HepG2 (cell line): ENCODE results near the gene BIN1. TPM values are rescaled to one million over a fixed set of nuclear protein-coding genes. Genes with fewer than 3 reads are reported as not detected.
A peak's percentile ranks its signal among the peaks of the same experiment; 100 is the strongest.

Experiments used
- ARNT2 ChIP-seq: sonication (generic); formaldehyde crosslinking; IDR thresholded peaks from 2 replicates; pipeline ENCODE4 v1.8.0; 2022; ENCODE audit warnings: mild to moderate bottlenecking, low read depth, missing genetic modification reagents, moderate library complexity
- CSRNP1 ChIP-seq: sonication (generic); formaldehyde crosslinking; IDR thresholded peaks from 2 replicates; pipeline ENCODE4 v1.8.1; 2023; ENCODE audit warnings: mild to moderate bottlenecking, missing genetic modification reagents
- DDIT3 ChIP-seq: sonication (generic); formaldehyde crosslinking; IDR thresholded peaks from 2 replicates; pipeline ENCODE4 v1.4.0; 2020; ENCODE audit warnings: mild to moderate bottlenecking, missing genetic modification reagents
- EZH2 ChIP-seq: conservative IDR thresholded peaks from 2 replicates; pipeline ENCODE4 v1.6.1; 2012; ENCODE audit warnings: mild to moderate bottlenecking, low read depth, low read length, moderate library complexity
- FOXA3 ChIP-seq: IDR thresholded peaks from 2 replicates; pipeline ENCODE4 v1.6.1; 2016; ENCODE audit warnings: missing genetic modification reagents, missing compliant biosample characterization
- GTF2F1 ChIP-seq: fragments of 150-350 bp; IDR thresholded peaks from 2 replicates; pipeline ENCODE4 v1.6.1; 2014; ENCODE audit warnings: low read length
- KLF12 ChIP-seq: sonication (generic); formaldehyde crosslinking; IDR thresholded peaks from 2 replicates; pipeline ENCODE4 v1.4.0; 2020; ENCODE audit warnings: missing genetic modification reagents, borderline replicate concordance
- MEIS1 ChIP-seq: sonication (generic); formaldehyde crosslinking; IDR thresholded peaks from 2 replicates; pipeline ENCODE4 v1.9.0; 2021; ENCODE audit warnings: mild to moderate bottlenecking, missing genetic modification reagents, moderate library complexity, borderline replicate concordance
- MTF2 ChIP-seq: sonication (generic); formaldehyde crosslinking; IDR thresholded peaks from 2 replicates; pipeline ENCODE4 v1.5.0; 2020; ENCODE audit warnings: missing genetic modification reagents, borderline replicate concordance
- PAF1 ChIP-seq: IDR thresholded peaks from 2 replicates; pipeline ENCODE4 v1.6.1; 2016; ENCODE audit warnings: missing genetic modification reagents, missing compliant biosample characterization
- STAG1 ChIP-seq: sonication (generic); formaldehyde crosslinking; IDR thresholded peaks from 2 replicates; pipeline ENCODE4 v1.4.0; 2020; ENCODE audit warnings: missing genetic modification reagents
- ZBTB7B ChIP-seq: sonication (generic); formaldehyde crosslinking; IDR thresholded peaks from 2 replicates; pipeline ENCODE4 v1.4.0; 2020; ENCODE audit warnings: missing genetic modification reagents
- ZFX ChIP-seq: sonication (generic); formaldehyde crosslinking; IDR thresholded peaks from 2 replicates; pipeline ENCODE4 v1.4.0; 2020; ENCODE audit warnings: mild to moderate bottlenecking, low read depth, missing genetic modification reagents, moderate library complexity
- ZNF17 ChIP-seq: sonication (generic); formaldehyde crosslinking; IDR thresholded peaks from 2 replicates; pipeline ENCODE4 v1.5.0; 2020; ENCODE audit warnings: mild to moderate bottlenecking, missing genetic modification reagents
- ZNF451 ChIP-seq: sonication (generic); formaldehyde crosslinking; IDR thresholded peaks from 2 replicates; pipeline ENCODE4 v1.5.0; 2020; ENCODE audit warnings: mild to moderate bottlenecking, missing genetic modification reagents
- ZNF644 ChIP-seq: IDR thresholded peaks from 2 replicates; pipeline ENCODE4 v1.6.1; 2016; ENCODE audit warnings: low read depth
- ZNF652 ChIP-seq: IDR thresholded peaks from 2 replicates; pipeline ENCODE4 v1.6.1; 2016; ENCODE audit warnings: low read depth, borderline replicate concordance
- ZNF770 ChIP-seq: sonication (generic); formaldehyde crosslinking; IDR thresholded peaks from 2 replicates; pipeline ENCODE4 v1.5.0; 2020; ENCODE audit warnings: mild to moderate bottlenecking, missing genetic modification reagents
- ZNF879 ChIP-seq: sonication (generic); formaldehyde crosslinking; IDR thresholded peaks from 2 replicates; pipeline ENCODE4 v1.8.1; 2023; ENCODE audit warnings: missing genetic modification reagents
- ZSCAN29 ChIP-seq: sonication (generic); formaldehyde crosslinking; conservative IDR thresholded peaks from 2 replicates; pipeline ENCODE4 v1.4.0; 2020; ENCODE audit warnings: mild to moderate bottlenecking, missing genetic modification reagents
- polyA plus RNA-seq, 8 experiments: library from polyadenylated mRNA; depleted of rRNA in 3 of 8; stranded (reverse) in 7 of 8; unstranded in 1 of 8; fragments of >200 nt; fragmentation: Illumina TruSeq in 4 of 8; extraction: Trizol in 4 of 8; gene quantifications; 2 replicates each; pipeline versions ENCODE4 v1.2.1 to v1.2.3, GENCODE V29; 2011 to 2016; ENCODE audit warnings: low read depth in 4 of 8, missing spikeins in 1 of 8, mixed read lengths in 1 of 8; ENCODE audit not compliant: insufficient read depth in 1 of 8
- total RNA-seq, 5 experiments: library from RNA; depleted of rRNA; stranded (reverse); fragments of >200 nt; fragmentation: Illumina TruSeq; extraction: Trizol; gene quantifications; 2 replicates each; pipeline ENCODE4 v1.2.3, GENCODE V29; 2016; ENCODE audit warnings: low read depth in 1 of 5
- TF ChIP-seq, protein P1 (sequence below): sonication (generic); formaldehyde crosslinking; IDR thresholded peaks from 2 replicates; pipeline ENCODE4 v1.4.0; 2020; ENCODE audit warnings: missing genetic modification reagents
- TF ChIP-seq, protein P2 (sequence below): IDR thresholded peaks from 2 replicates; pipeline ENCODE4 v1.6.1; 2012; ENCODE audit warnings: inconsistent platforms
- TF ChIP-seq, protein P3 (sequence below): sonication (generic); formaldehyde crosslinking; IDR thresholded peaks from 2 replicates; pipeline ENCODE4 v1.4.0; 2020; ENCODE audit warnings: missing genetic modification reagents, mild to moderate bottlenecking, borderline replicate concordance

Gene BIN1
- total and polyA plus RNA-seq, 2 of the 13 experiments (the other 11 are each of a cell fraction or from before 2014, with no cell fraction given): 0.93 to 1.2 TPM

- TF ChIP-seq ZNF451 (CRISPR knock-in tag) (0 out of 2 replicates have a peak, but pooled peaks have one; percentile 8), ZNF644 (no peak), ZNF652 (CRISPR knock-in tag) (no peak), ZSCAN29 (no peak), ZNF770 (CRISPR knock-in tag) (peak; percentile 87), KLF12 (CRISPR knock-in tag) (no peak), ARNT2 (no peak), EZH2 (0 out of 2 replicates have a peak, but pooled peaks have one; percentile 31), ZNF879 (CRISPR knock-in tag) (no peak), MEIS1 (no peak), DDIT3 (CRISPR knock-in tag) (no peak), FOXA3 (CRISPR knock-in tag) (no peak), ZNF17 (CRISPR knock-in tag) (no peak), CSRNP1 (no peak), ZBTB7B (CRISPR knock-in tag) (no peak), PAF1 (no peak), GTF2F1 (no peak), STAG1 (CRISPR knock-in tag) (no peak), ZFX (CRISPR knock-in tag) (no peak), MTF2 (CRISPR knock-in tag) (peak; percentile 89)
- TF ChIP-seq, protein P1, sequence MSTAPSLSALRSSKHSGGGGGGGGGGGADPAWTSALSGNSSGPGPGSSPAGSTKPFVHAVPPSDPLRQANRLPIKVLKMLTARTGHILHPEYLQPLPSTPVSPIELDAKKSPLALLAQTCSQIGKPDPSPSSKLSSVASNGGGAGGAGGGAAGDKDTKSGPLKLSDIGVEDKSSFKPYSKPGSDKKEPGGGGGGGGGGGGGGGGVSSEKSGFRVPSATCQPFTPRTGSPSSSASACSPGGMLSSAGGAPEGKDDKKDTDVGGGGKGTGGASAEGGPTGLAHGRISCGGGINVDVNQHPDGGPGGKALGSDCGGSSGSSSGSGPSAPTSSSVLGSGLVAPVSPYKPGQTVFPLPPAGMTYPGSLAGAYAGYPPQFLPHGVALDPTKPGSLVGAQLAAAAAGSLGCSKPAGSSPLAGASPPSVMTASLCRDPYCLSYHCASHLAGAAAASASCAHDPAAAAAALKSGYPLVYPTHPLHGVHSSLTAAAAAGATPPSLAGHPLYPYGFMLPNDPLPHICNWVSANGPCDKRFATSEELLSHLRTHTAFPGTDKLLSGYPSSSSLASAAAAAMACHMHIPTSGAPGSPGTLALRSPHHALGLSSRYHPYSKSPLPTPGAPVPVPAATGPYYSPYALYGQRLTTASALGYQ (CRISPR knock-in tag): no peak
- TF ChIP-seq, protein P2, sequence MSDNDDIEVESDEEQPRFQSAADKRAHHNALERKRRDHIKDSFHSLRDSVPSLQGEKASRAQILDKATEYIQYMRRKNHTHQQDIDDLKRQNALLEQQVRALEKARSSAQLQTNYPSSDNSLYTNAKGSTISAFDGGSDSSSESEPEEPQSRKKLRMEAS: peak; percentile 45; the same call in 1 of the 2 replicates
- TF ChIP-seq, protein P3, sequence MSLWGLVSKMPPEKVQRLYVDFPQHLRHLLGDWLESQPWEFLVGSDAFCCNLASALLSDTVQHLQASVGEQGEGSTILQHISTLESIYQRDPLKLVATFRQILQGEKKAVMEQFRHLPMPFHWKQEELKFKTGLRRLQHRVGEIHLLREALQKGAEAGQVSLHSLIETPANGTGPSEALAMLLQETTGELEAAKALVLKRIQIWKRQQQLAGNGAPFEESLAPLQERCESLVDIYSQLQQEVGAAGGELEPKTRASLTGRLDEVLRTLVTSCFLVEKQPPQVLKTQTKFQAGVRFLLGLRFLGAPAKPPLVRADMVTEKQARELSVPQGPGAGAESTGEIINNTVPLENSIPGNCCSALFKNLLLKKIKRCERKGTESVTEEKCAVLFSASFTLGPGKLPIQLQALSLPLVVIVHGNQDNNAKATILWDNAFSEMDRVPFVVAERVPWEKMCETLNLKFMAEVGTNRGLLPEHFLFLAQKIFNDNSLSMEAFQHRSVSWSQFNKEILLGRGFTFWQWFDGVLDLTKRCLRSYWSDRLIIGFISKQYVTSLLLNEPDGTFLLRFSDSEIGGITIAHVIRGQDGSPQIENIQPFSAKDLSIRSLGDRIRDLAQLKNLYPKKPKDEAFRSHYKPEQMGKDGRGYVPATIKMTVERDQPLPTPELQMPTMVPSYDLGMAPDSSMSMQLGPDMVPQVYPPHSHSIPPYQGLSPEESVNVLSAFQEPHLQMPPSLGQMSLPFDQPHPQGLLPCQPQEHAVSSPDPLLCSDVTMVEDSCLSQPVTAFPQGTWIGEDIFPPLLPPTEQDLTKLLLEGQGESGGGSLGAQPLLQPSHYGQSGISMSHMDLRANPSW (CRISPR knock-in tag): no peak
Observed at GRCh38 chr2:127106457-127106990, 430 bp downstream of the BIN1 start (continued).
